NK-92 (cell line): ENCODE measurements around the gene PRDM7.
A peak's percentile ranks its signal among the peaks of the same experiment; 100 is the strongest.
"Not testable (repeated sequence)": the region's sequence is repeated elsewhere in the genome, so short reads cannot be mapped to it uniquely, and the experiment has no call there.

Experiments
- DNase-seq: peaks from one replicate; lab custom pipeline; 2025; ENCODE audit not compliant: unreplicated experiment; lab: John Stamatoyannopoulos, UW

The PRDM7 gene

GRCh38 chr16:90077240-90077756 is at the start of gene PRDM7:
TSS of gene PRDM7 (minus strand) at chr16:90077331. CDS start at chr16:90075910, 1,421 bp downstream.
- peak; percentile 54 for DNase-seq

DNA sequence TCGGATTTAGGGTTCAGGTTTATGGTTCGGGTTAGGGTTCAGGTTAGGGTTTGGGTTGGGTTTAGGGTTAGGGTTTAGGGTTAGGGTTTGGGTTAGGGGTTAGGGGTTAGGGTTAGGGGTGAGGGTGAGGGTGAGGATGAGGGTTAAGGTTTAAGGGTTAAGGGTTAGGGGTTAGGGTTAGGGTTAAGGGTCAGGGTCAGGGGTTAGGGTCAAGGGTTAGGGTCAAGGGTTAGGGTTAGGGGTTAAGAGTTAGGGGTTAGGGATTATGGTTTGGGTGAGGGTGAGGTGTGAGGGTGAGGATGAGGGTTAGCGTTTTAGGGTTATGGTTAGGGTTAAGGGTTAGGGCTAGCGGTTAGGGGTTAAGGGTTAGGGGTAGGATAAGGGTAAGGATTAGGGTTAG is 44.7 kb upstream of the PRDM7 start:
- DNase-seq, result not testable (repeated sequence)

- DNase-seq, result not testable (repeated sequence)
Measured at GRCh38 chr16:90107617-90108016, 30.5 kb upstream of the PRDM7 start.

GRCh38 chr16:90107060-90107459 is 29.9 kb upstream of the PRDM7 start:
- not testable (repeated sequence) for DNase-seq

DNA sequence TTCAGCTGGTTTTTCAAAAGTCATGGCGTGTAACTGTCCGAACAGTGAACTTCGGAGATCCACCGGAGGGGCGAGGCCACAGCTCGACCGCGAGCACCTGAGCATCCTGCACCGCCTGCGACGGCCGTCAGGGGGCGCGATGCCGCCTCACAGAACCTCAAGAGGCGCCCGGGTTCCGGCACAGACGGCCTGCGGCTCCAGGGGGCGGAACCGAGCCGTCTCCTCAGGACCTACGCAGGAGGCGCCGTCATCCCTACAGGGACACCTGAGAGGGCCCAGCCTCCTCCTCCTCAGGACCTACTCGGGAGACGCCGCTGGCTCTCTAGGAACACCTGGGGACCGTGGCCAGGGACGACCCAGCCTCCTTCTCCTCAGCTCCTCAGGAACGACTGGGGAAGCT is 29.1 kb upstream of the PRDM7 start:
- not testable (repeated sequence) for DNase-seq

DNA sequence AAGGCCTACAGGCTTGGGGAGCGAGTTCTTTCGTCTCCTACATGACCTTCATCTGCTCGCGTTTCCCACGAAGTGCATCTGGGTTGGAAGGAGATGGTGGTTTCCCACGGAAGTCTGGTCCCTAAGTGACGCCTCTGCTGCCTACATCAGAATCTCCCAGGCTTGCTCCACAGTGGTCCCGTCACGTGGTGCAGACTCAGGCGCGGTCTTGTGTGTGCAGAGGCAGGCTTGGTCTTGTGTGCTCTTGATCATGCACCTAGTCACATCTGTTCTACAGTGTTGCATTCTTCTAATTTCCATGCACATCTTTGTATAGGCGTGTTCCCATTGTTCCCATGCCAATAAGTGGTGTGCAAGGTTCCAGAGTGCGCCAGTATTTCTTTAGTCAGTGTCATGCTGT is 27.6 kb upstream of the PRDM7 start:
- not testable (repeated sequence) for DNase-seq

- DNase-seq, result not testable (repeated sequence)
Measured at GRCh38 chr16:90102086-90102884, 25.2 kb upstream of the PRDM7 start.

DNA sequence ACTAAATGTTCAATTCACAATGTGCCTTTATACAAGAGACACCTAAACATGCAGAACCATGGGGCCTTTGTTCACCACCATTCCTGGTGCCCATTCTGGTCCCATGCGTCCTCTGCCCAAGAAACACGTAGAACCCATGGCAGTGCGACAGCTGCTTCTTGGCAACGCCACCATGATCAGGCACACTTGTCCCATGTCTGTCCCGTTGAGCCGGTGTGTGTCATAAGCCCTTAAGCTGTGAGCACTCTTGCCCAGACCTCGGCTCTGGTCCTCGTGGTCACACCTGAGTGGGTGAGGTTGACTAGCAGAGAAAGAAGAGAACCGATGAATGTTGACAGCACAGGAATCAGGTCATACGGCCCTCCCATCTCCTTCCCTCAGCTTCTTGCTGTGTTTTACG is 24.2 kb upstream of the PRDM7 start:
- not testable (repeated sequence) for DNase-seq

DNA sequence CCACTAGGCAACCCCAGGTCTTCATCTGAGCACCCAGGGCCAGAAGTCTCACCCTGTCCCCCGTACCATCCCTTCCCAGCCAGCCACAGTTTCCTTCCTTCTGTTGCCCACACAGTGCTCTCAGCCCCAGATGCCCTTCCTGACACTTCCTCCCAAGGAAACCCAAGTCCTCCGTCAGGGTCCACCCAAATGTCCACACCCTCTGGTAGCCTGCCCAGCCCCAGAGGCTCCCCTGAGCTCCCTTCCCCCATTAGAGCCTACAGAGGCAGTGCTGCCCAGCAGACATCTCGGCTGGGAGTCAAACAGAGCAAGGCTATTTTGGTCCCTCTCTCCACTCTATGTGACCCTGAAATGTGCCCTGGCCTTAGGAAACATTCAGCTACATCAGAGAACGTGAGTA is 23.7 kb upstream of the PRDM7 start:
- DNase-seq, result not testable (repeated sequence)

GRCh38 chr16:90100229-90100628 is 23.1 kb upstream of the PRDM7 start:
- DNase-seq, result not testable (repeated sequence)

- not testable (repeated sequence) for DNase-seq
Measured at GRCh38 chr16:90098936-90099335, 21.8 kb upstream of the PRDM7 start.

DNA sequence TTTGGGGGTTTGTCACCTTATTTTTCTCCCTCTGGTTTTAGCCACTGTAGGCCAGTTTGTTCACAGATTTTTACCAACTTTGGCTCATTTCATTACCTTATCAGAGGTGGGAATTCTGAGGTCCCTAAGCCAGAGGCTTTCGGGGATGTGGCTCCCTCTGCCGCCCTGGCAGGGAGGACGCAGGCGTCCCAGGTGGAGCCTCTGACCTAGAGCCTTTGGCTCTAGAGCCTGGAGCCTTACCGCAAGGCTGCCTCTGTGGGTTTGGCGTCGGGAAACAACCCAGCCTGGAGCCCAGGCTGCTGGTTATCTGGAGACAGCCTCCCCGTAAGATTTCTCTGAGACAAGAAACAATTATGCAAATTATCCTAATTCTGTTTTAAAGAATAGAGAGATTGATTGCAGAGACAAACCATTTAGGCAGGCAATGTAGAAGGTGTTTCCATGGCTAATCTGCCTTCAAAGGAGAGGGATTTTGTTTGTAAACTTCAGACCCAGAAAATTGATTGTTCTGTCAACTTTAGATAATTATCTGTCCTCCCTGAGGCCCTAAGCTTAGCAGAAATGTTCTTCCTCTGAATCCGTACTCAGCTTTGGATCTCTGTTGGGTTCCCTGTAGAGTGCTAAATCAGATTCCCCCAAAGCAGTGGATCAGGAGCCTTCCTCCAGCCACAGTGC is 20.0 kb upstream of the PRDM7 start:
- not testable (repeated sequence) for DNase-seq

DNA sequence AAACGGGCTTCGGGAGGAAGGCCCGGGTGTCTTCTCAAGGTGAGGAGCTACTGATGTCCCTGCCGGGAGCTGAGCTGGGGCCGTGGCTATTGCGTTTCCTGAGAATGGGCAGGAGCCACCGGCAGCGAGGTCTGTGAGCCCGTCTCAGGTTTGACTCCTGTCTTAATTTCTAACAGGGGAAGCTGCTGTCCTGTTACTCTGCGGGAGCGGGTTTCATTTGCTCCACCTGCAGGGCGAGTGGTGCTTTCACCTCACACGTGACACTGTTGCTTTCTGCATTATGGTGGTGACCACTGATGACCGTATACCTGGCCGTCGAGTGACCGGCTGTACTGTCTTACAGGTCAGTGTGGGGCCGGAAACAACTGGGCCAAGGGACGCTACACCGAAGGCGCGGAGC is 17.7 kb upstream of the PRDM7 start:
- DNase-seq, result not testable (repeated sequence)

DNA sequence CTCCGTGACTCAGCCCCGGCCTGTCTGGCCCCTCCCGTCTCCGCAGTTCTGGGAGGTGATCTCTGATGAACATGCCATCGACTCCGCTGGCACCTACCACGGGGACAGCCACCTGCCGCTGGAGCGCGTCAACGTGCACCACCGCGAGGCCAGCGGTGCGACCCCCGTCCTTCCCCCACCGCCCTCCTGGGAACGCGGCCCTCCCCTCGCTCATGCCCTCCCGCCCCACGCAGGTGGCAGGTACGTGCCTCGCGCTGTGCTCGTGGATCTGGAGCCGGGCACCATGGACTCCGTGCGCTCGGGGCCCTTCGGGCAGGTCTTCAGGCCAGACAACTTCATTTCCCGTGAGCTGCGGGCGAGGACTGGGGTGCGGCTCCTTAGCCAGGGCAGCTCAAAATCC is 17.2 kb upstream of the PRDM7 start:
- DNase-seq, result not testable (repeated sequence)

GRCh38 chr16:90093799-90094198 is 16.7 kb upstream of the PRDM7 start:
- DNase-seq, result not testable (repeated sequence)

GRCh38 chr16:90092781-90093180 is 15.7 kb upstream of the PRDM7 start:
- not testable (repeated sequence) for DNase-seq

- DNase-seq, result no peak
Measured at GRCh38 chr16:90084215-90084950, 7.3 kb upstream of the PRDM7 start.

- DNase-seq, result no peak
Measured at GRCh38 chr16:90083139-90083538, 6.0 kb upstream of the PRDM7 start.

DNA sequence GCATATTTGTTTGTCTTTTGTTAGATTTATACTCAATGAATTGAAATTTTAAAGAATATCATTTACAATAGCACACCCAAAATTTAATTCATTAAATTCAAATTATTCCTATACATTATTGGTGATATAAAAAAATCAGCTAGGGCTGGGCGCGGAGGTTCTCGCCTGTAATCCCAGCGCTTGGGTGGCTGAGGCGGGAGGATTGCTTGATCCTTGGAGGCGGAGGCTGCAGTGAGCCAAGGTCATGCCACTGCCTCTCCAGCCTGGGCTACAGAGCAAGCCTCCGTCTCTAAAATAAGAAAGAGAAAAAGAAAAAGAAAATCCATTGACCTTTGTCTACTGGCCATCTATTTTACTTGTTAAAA is 4.5 kb upstream of the PRDM7 start:
- no peak for DNase-seq

- DNase-seq, result no peak
Measured at GRCh38 chr16:90078579-90078895, 1.4 kb upstream of the PRDM7 start.

DNA sequence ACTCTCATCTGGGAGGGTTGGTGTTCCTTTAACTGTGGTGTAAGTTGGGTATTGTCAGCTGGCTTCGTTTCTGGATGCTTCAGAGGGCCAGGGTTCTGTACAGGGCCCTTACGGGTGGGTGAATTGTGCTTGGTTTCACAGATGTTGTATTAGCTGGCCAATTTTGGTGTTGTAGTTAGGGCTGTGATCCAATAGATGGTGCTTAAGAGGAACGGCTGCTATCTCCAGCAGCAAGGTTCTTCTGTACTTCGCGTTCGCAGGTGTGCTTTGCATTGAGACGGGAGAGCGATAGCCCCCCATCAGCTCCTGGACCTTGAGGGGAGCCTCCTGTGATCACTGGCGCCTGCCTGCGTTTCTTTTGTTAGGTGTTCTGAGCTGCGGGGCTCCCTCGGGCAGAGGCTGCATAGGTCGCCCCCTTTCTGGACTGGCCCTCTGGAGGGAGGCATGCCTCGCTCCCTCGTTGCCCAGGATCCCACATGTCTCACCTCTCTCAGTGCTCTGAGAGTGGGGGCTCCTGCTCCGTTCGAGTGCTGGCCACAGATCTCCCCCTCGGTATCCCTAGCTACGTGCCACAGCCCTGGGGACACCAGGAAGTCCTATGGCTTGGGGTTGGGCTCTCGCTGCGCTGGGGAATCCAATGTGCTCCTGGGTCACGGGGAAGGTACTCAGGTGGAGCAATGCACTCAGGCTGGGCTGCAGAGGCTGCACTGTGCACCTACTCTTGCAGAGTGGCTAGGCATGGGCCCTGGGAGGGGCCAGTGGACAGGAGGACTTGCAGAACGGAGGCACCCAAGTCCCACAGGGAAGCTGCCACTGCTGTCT is 837 bp upstream of the PRDM7 start:
- no peak for DNase-seq
